ENCODE data around the gene SLC8A3. TPM values are rescaled to one million over a fixed set of nuclear protein-coding genes. Genes with fewer than 3 reads are reported as not detected.

The SLC8A3 gene
- total RNA-seq, 2 donors from 2014 or later = 0.09 TPM; not detected in 1

GRCh38 chr14:70203686-70204085 is 14.9 kb upstream of the SLC8A3 start:
- Histone ChIP-seq H3K36me3 (ENCODE audit: control insufficient read depth, insufficient read depth, low read length) (no peaks in the 10 kb centered on the region), H3K4me1 (ENCODE audit: control insufficient read depth, insufficient read depth, low read length) (no peaks in the 10 kb centered on the region), H3K9ac (ENCODE audit: extremely low read depth, low read length, poor library complexity, severe bottlenecking) (no peak overlapping the region), H3K27ac (ENCODE audit: low read depth, low read length) (no peak overlapping the region), H3K9me3 (ENCODE audit: control insufficient read depth, low read length) (no peaks in the 10 kb centered on the region), H3K4me3 (ENCODE audit: low read length) (no peak overlapping the region), H3K27me3 (ENCODE audit: control insufficient read depth, insufficient read depth, low read length, poor library complexity, severe bottlenecking) (no peaks in the 10 kb centered on the region)
- TF ChIP-seq CTCF (conservative IDR thresholded peaks at IDR 0.05) = peak; percentile 52
- peaks cover 8% of the 10 kb centered on the region for H3K27me3 Mint-ChIP-seq (ENCODE audit: insufficient read depth)
- H3K4me1 Mint-ChIP-seq = no peaks in the 10 kb centered on the region
- H3K36me3 Mint-ChIP-seq (ENCODE audit: low read depth) = no peaks in the 10 kb centered on the region
- peak; percentile 52 for DNase-seq
- no peak overlapping the region for H3K27ac Mint-ChIP-seq
- no peaks in the 10 kb centered on the region for H3K9me3 Mint-ChIP-seq
- WGBS, 2 experiments (ENCODE audit: insufficient coverage in 1 of 2, insufficient read length in 1 of 2) = 92 to 100% methylated on average over 2 to 4 of the region's 4 CpGs
- no peak overlapping the region for H3K4me3 Mint-ChIP-seq

GRCh38 chr14:70201994-70202393 is 13.2 kb upstream of the SLC8A3 start:
- TF ChIP-seq CTCF (conservative IDR thresholded peaks at IDR 0.05) = no peak
- no peaks in the 10 kb centered on the region for H3K4me1 Mint-ChIP-seq
- no peak overlapping the region for H3K27ac Mint-ChIP-seq
- no peak for DNase-seq
- no peaks in the 10 kb centered on the region for H3K9me3 Mint-ChIP-seq
- no peak overlapping the region for H3K27ac ChIP-seq (ENCODE audit: low read depth, low read length)
- no peak overlapping the region for H3K4me3 Mint-ChIP-seq
- no peaks in the 10 kb centered on the region for H3K27me3 ChIP-seq (ENCODE audit: control insufficient read depth, insufficient read depth, low read length, poor library complexity, severe bottlenecking)
- H3K9me3 ChIP-seq (ENCODE audit: control insufficient read depth, low read length) = no peaks in the 10 kb centered on the region
- no peaks in the 10 kb centered on the region for H3K36me3 Mint-ChIP-seq (ENCODE audit: low read depth)
- no peak overlapping the region for H3K4me3 ChIP-seq (ENCODE audit: low read length)
- H3K4me1 ChIP-seq (ENCODE audit: control insufficient read depth, insufficient read depth, low read length) = no peaks in the 10 kb centered on the region
- 84% methylated on average over 3 of the region's 3 CpGs; no CpG with 5 or more reads in 1 of the 2 experiments for WGBS, 2 experiments (ENCODE audit: insufficient coverage in 1 of 2, insufficient read length in 1 of 2)
- H3K36me3 ChIP-seq (ENCODE audit: control insufficient read depth, insufficient read depth, low read length) = no peaks in the 10 kb centered on the region
- no peak overlapping the region for H3K9ac ChIP-seq (ENCODE audit: extremely low read depth, low read length, poor library complexity, severe bottlenecking)
- H3K27me3 Mint-ChIP-seq (ENCODE audit: insufficient read depth) = peaks cover 7% of the 10 kb centered on the region

- WGBS, 2 experiments (ENCODE audit: insufficient coverage in 1 of 2, insufficient read length in 1 of 2) = 89 to 100% methylated on average over 2 to 4 of the region's 4 CpGs
- no peak overlapping the region for H3K27ac Mint-ChIP-seq
Measured at GRCh38 chr14:70193396-70193795, 4.6 kb upstream of the SLC8A3 start.

More at GRCh38 chr14:70193396-70193795, 4.6 kb upstream of the SLC8A3 start:
- Histone ChIP-seq H3K9ac (ENCODE audit: extremely low read depth, low read length, poor library complexity, severe bottlenecking) (no peak overlapping the region), H3K9me3 (ENCODE audit: control insufficient read depth, low read length) (no peaks in the 10 kb centered on the region), H3K4me1 (ENCODE audit: control insufficient read depth, insufficient read depth, low read length) (no peaks in the 10 kb centered on the region), H3K27ac (ENCODE audit: low read depth, low read length) (no peak overlapping the region), H3K36me3 (ENCODE audit: control insufficient read depth, insufficient read depth, low read length) (no peaks in the 10 kb centered on the region), H3K4me3 (ENCODE audit: low read length) (no peak overlapping the region), H3K27me3 (ENCODE audit: control insufficient read depth, insufficient read depth, low read length, poor library complexity, severe bottlenecking) (peaks cover 31% of the 10 kb centered on the region)
- no peak for TF ChIP-seq CTCF (conservative IDR thresholded peaks at IDR 0.05)
- Mint-ChIP-seq H3K36me3 (ENCODE audit: low read depth) (no peaks in the 10 kb centered on the region), H3K4me3 (no peak overlapping the region), H3K27me3 (ENCODE audit: insufficient read depth) (peaks cover 50% of the 10 kb centered on the region), H3K9me3 (peaks cover 9% of the 10 kb centered on the region), H3K4me1 (peaks cover 13% of the 10 kb centered on the region)
- DNase-seq = no peak

All from endodermal cell (in vitro differentiated cells).